HG02973 (cell line): Measurements from ENCODE around the gene OTX2.

Experiments used
- ATAC-seq: cut with Tn5 transposase; IDR thresholded peaks from one replicate; pipeline ENCODE4 v1.9.1; 2021; ENCODE audit warnings: moderate library complexity; ENCODE audit not compliant: unreplicated experiment

OTX2 gene

GRCh38 chr14:56812364-56813141 lies 2.3 kb upstream of the OTX2 start:
- no peak for ATAC-seq

DNA sequence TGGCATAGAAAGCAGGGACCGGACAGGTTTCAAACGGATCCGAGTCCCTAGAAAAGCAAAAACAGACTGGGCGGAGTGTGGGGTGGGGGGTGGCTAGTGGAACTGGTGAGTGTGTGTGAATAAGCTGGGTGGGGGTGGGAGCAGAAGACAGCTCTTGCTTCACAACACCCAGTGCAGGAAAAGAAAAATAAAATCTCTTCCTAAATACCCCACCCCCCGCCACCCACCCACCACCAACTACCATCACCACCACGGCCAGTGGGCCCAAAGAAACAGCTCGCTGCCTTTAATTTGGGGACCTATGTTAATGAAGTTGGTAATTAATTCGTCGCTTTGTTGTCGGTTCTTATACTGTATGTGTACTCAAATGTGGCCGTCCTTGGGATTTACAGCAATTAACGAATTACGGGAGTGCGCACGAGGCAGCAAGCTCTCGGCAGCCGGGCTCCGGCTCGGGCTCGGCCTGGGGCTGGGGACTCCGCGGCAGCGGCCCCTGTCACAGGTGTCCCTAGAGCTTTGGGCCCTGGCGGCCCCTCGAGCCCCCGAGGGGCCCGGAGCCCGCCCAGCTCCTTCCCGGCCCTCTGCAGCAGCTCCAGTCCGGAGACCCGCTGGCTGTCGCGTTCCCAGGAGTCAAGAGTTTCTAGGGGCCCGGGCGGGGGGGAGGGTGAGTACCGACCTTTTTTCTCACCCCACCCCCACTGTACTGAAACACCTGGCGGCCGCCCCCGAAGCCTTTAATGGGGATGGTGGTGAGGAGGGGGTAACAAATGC lies 1.5 kb upstream of the OTX2 start:
- ATAC-seq, result no peak

- no peak for ATAC-seq
These were observed 735 bp upstream of the OTX2 start for GRCh38 chr14:56810836-56811592.

- no peak for ATAC-seq
These were observed 771 bp downstream of the OTX2 start for GRCh38 chr14:56809270-56810146.

- no peak for ATAC-seq
These were observed 1.7 kb downstream of the OTX2 start for GRCh38 chr14:56808383-56809269.

DNA sequence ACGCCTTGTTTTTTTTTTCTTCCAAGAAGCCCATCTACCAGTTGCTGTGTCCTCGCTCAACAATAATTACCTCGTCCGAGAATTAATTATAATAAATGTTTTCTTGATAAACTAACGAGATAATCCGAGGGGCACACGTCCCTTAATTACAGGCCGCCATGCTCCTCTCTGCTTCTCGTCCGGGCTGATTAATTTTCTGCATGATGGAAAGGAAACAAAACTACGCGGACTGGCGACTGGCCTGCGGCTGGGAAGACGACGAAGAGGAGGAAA lies 2.2 kb downstream of the OTX2 start:
- no peak for ATAC-seq

GRCh38 chr14:56807386-56808109 lies 2.7 kb downstream of the OTX2 start:
- ATAC-seq, result no peak

- ATAC-seq, result no peak
These were observed 3.5 kb downstream of the OTX2 start for GRCh38 chr14:56806760-56807159.

- ATAC-seq, result no peak
These were observed 4.1 kb downstream of the OTX2 start for GRCh38 chr14:56805992-56806727.

GRCh38 chr14:56805201-56805991 lies 4.9 kb downstream of the OTX2 start:
- no peak for ATAC-seq

DNA sequence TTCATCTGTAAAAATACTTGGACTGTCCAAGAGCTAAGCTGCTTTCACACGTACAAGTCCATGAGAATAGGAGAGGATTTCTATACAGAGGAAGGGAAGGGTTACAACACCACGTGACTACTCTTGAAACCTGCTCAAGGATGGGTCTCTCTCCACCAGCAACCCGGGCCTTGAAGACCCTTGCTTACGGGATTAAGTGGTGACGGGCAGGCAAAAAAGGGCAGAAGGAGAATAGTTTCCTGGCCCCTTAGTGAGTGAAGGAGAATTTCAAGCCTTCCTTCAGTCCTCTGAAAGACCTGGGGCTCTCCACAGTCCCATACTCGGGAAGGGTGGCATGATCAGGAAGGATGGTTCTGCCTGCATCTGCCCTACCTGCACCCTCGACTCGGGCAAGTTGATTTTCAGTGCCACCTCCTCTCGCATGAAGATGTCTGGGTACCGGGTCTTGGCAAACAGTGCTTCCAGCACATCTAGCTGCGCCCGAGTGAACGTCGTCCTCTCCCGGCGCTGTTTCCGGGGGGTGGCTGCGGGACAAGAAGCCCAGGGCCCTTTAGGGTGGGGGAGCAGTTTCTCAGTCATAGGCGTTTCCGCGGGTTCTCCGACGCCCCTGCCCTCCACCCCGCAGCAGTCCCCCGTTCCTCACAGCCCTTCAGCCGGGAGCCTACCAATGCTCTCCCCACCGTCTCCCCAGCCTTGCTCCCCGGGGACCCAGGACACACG lies 6.3 kb downstream of the OTX2 start:
- ATAC-seq, result no peak

- no peak for ATAC-seq
These were observed 8.4 kb downstream of the OTX2 start for GRCh38 chr14:56801920-56802319.

DNA sequence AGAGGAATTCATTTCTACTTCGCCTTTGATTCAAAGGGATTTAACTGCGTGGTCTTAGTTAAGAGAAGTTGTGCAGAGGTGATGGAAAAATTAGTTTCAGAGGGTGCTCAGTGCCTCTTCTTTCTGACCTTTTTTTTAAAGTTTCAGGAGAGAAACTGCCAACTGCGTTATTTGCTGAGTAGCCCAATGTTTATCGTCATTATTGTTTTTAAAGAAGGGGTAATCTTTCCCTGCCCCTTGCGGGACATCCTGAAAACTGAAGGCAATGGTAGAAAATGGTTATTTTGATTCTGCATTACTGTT lies 11.0 kb downstream of the OTX2 start:
- ATAC-seq, result no peak

GRCh38 chr14:56798447-56799342 lies 11.6 kb downstream of the OTX2 start:
- no peak for ATAC-seq

DNA sequence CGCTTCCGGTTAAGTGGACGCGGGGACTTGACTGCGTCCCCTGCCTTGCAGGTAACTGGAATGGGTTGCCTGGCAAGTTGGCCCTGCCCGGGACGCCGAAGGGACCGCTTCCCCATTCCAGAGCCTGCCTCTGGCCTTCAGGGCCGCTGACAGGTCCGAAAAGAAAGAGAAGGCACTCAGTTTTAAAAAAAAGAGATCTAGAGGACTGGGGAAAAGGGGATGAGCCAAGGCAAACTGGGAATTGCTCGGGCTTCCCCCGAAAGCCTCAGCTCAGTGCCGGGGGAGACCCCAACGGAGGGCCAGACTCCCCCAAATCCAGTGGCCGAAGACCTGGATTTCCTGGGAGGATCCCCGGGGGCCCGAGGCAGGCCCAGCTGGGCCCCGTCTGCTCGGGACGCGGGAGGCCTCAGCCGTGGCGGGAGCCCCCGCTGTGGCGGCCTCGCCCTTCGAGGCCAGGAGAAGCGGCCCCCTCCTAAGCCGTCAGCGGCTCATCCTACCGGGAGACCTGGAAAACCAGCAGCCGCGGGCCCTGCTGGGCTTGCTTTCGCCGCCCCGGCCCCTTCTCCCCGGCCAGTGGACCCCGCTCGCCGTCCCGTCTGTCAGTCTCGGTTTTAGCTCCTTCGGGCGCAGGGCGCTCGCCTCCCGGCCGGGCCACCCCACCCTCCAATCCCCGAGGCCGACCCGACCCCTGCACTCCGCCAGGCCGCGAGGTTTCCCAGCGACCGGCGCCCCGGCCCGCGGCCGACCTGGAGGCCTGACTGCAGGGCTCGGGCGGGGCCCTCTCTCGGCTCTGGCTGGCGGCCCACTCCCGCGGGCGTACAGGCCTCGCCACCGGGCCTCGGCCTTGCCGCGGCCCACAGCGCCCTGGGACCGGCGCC lies 12.5 kb downstream of the OTX2 start:
- no peak for ATAC-seq
